HepG2 (cell line): ENCODE results near the gene KLHL35. TPM values are rescaled to one million over a fixed set of nuclear protein-coding genes. Genes with fewer than 3 reads are reported as not detected.

Experiments
- AKAP8 ChIP-seq: sonication (generic); formaldehyde crosslinking; IDR thresholded peaks from 2 replicates; pipeline ENCODE4 v1.5.1; 2020; ENCODE audit warnings: mild to moderate bottlenecking, missing genetic modification reagents
- ATAD3A ChIP-seq: sonication (generic); formaldehyde crosslinking; IDR thresholded peaks from 2 replicates; pipeline ENCODE4 v1.4.0; 2020; ENCODE audit warnings: missing genetic modification reagents
- HNRNPK ChIP-seq: fragments of 200-400 bp; formaldehyde crosslinking; IDR thresholded peaks from 2 replicates; pipeline ENCODE4 v1.6.1; 2018; ENCODE audit warnings: low read length, low read depth, moderate library complexity, mild to moderate bottlenecking; ENCODE audit not compliant: poor library complexity, severe bottlenecking
- HOXD1 ChIP-seq: sonication (generic); formaldehyde crosslinking; IDR thresholded peaks from 2 replicates; pipeline ENCODE4 v1.5.0; 2020; ENCODE audit warnings: missing genetic modification reagents
- KDM5A ChIP-seq: fragments of 200-600 bp; sonication (generic); IDR thresholded peaks from 2 replicates; pipeline ENCODE4 v1.7.0; 2018; ENCODE audit warnings: antibody characterized with exemption, mild to moderate bottlenecking, low read length, borderline replicate concordance
- MAF1 ChIP-seq: sonication (generic); formaldehyde crosslinking; IDR thresholded peaks from 2 replicates; pipeline ENCODE4 v1.5.0; 2020; ENCODE audit warnings: missing genetic modification reagents, borderline replicate concordance
- SMC3 ChIP-seq: IDR thresholded peaks from 2 replicates; pipeline ENCODE4 v1.6.1; 2011; ENCODE audit warnings: low read length, improper control_type of control experiment
- SPEN ChIP-seq: sonication (generic); formaldehyde crosslinking; IDR thresholded peaks from 2 replicates; pipeline ENCODE4 v1.5.1; 2020; ENCODE audit warnings: low read depth, mild to moderate bottlenecking, missing genetic modification reagents
- TBX3 ChIP-seq: fragments of 450-650 bp; IDR thresholded peaks from 2 replicates; pipeline ENCODE4 v1.6.1; 2017; ENCODE audit warnings: antibody characterized with exemption, mild to moderate bottlenecking, inconsistent platforms, borderline replicate concordance
- XBP1 ChIP-seq: sonication (generic); formaldehyde crosslinking; IDR thresholded peaks from 2 replicates; pipeline ENCODE4 v1.5.0; 2020; ENCODE audit warnings: missing genetic modification reagents
- ZFP1 ChIP-seq: IDR thresholded peaks from 2 replicates; pipeline ENCODE4 v1.6.1; 2016
- ZMYM2 ChIP-seq: sonication (generic); formaldehyde crosslinking; IDR thresholded peaks from 2 replicates; pipeline ENCODE4 v1.8.0; 2022; ENCODE audit warnings: mild to moderate bottlenecking, missing genetic modification reagents
- ZNF350 ChIP-seq: sonication (generic); formaldehyde crosslinking; IDR thresholded peaks from 2 replicates; pipeline ENCODE4 v1.4.0; 2020; ENCODE audit warnings: mild to moderate bottlenecking, low read depth, missing genetic modification reagents, borderline replicate concordance
- ZNF619 ChIP-seq: sonication (generic); formaldehyde crosslinking; IDR thresholded peaks from 2 replicates; pipeline ENCODE4 v1.4.0; 2020; ENCODE audit warnings: mild to moderate bottlenecking, missing genetic modification reagents
- ZNF674 ChIP-seq: sonication (generic); formaldehyde crosslinking; IDR thresholded peaks from 2 replicates; pipeline ENCODE4 v1.5.0; 2020; ENCODE audit warnings: low read depth, mild to moderate bottlenecking, missing genetic modification reagents
- ZNF678 ChIP-seq: sonication (generic); formaldehyde crosslinking; IDR thresholded peaks from 2 replicates; pipeline ENCODE4 v1.4.0; 2020; ENCODE audit warnings: mild to moderate bottlenecking, missing genetic modification reagents
- polyA plus RNA-seq, 8 experiments: library from polyadenylated mRNA; depleted of rRNA in 3 of 8; stranded (reverse) in 7 of 8; unstranded in 1 of 8; fragments of >200 nt; fragmentation: Illumina TruSeq in 4 of 8; extraction: Trizol in 4 of 8; gene quantifications; 2 replicates each; pipeline versions ENCODE4 v1.2.1 to v1.2.3, GENCODE V29; 2011 to 2016; ENCODE audit warnings: low read depth in 4 of 8, missing spikeins in 1 of 8, mixed read lengths in 1 of 8; ENCODE audit not compliant: insufficient read depth in 1 of 8
- total RNA-seq, 5 experiments: library from RNA; depleted of rRNA; stranded (reverse); fragments of >200 nt; fragmentation: Illumina TruSeq; extraction: Trizol; gene quantifications; 2 replicates each; pipeline ENCODE4 v1.2.3, GENCODE V29; 2016; ENCODE audit warnings: low read depth in 1 of 5
- TF ChIP-seq, protein P1 (sequence below): sonication (generic); formaldehyde crosslinking; IDR thresholded peaks from 2 replicates; pipeline ENCODE4 v1.4.0; 2020; ENCODE audit warnings: missing genetic modification reagents
- TF ChIP-seq, protein P2 (sequence below): IDR thresholded peaks from 2 replicates; pipeline ENCODE4 v1.6.1; 2012; ENCODE audit warnings: low read depth, low read length, improper control_type of control experiment
- TF ChIP-seq, protein P3 (sequence below): sonication (generic); formaldehyde crosslinking; IDR thresholded peaks from 2 replicates; pipeline ENCODE4 v1.8.1; 2023; ENCODE audit warnings: mild to moderate bottlenecking, inconsistent platforms, moderate library complexity, missing genetic modification reagents, borderline replicate concordance
- TF ChIP-seq, protein P4 (sequence below): sonication (generic); formaldehyde crosslinking; IDR thresholded peaks from 2 replicates; pipeline ENCODE4 v1.5.0; 2020; ENCODE audit warnings: missing genetic modification reagents
- TF ChIP-seq, protein P5 (sequence below): sonication (generic); formaldehyde crosslinking; IDR thresholded peaks from 2 replicates; pipeline ENCODE4 v1.9.0; 2021; ENCODE audit warnings: missing genetic modification reagents, mild to moderate bottlenecking, borderline replicate concordance

The KLHL35 gene
- total and polyA plus RNA-seq, 2 of the 13 experiments (the other 11 are each of a cell fraction or from before 2014, with no cell fraction given): not detected

DNA sequence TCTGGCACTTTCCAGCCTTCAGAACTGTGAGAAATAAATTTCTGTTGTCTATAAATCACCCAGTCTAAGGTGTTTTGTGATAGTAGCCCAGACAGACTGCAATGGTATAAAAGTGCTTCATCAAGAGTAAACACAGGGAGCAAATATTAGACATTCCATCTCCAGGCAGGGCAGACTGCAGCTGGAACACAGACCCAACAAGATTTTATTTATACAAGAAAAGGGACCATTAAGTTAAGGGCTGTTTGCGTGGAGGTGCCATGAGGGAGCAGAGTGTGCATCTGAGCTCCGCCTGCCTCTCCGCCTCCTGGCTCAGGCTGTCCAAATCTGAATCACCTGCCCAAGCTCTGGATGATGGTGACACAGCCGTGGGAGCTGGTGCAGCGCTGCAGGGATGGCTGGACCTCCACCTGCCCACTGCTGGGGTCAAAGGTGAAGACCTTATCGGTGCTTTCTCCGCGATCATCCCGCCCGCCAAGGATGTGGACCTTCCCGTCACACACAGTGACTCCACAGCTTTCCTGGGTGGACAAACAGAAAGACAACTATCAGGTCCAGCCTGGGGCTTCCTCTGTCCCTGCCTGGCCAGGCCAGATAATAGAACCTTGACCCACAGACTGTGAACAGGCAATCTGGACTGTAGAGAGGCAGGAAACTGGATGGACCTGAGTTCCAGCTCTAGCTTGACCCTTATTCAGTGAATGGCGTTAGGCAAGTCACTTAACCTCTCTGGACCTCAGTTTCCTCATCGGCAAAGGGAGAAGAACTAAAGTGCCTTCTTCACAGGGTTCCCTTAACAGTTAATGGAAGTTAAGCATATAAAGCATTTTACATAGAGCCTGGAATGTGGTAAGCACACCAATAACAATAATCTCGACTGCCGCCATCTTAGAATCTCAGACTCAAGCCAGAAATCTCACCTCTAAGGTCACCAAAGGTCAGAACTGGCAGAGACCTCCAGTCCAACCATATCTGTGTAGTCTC lies 10.5 kb downstream of the KLHL35 start (continued):
- TF ChIP-seq, protein P1, sequence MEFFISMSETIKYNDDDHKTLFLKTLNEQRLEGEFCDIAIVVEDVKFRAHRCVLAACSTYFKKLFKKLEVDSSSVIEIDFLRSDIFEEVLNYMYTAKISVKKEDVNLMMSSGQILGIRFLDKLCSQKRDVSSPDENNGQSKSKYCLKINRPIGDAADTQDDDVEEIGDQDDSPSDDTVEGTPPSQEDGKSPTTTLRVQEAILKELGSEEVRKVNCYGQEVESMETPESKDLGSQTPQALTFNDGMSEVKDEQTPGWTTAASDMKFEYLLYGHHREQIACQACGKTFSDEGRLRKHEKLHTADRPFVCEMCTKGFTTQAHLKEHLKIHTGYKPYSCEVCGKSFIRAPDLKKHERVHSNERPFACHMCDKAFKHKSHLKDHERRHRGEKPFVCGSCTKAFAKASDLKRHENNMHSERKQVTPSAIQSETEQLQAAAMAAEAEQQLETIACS: no peak
- TF ChIP-seq HOXD1 (CRISPR knock-in tag) (0 out of 2 replicates have a peak, but pooled peaks have one; percentile 52), ZNF350 (CRISPR knock-in tag) (peak; percentile 53; the same call in 1 of the 2 replicates), AKAP8 (no peak), ZNF619 (CRISPR knock-in tag) (no peak), HNRNPK (no peak), ZMYM2 (CRISPR knock-in tag) (no peak), MAF1 (CRISPR knock-in tag) (no peak), ATAD3A (CRISPR knock-in tag) (no peak), ZNF674 (CRISPR knock-in tag) (no peak), SPEN (CRISPR knock-in tag) (no peak), XBP1 (CRISPR knock-in tag) (no peak), TBX3 (peak; percentile 23; the same call in 1 of the 2 replicates), ZFP1 (CRISPR knock-in tag) (peak; percentile 99), SMC3 (no peak), ZNF678 (no peak), KDM5A (no peak)
- TF ChIP-seq, protein P2, sequence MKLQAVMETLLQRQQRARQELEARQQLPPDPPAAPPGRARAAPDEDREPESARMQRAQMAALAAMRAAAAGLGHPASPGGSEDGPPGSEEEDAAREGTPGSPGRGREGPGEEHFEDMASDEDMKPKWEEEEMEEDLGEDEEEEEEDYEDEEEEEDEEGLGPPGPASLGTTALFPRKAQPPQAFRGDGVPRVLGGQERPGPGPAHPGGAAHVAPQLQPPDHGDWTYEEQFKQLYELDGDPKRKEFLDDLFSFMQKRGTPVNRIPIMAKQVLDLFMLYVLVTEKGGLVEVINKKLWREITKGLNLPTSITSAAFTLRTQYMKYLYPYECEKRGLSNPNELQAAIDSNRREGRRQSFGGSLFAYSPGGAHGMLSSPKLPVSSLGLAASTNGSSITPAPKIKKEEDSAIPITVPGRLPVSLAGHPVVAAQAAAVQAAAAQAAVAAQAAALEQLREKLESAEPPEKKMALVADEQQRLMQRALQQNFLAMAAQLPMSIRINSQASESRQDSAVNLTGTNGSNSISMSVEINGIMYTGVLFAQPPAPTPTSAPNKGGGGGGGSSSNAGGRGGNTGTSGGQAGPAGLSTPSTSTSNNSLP: peak; percentile 81
- TF ChIP-seq, protein P3, sequence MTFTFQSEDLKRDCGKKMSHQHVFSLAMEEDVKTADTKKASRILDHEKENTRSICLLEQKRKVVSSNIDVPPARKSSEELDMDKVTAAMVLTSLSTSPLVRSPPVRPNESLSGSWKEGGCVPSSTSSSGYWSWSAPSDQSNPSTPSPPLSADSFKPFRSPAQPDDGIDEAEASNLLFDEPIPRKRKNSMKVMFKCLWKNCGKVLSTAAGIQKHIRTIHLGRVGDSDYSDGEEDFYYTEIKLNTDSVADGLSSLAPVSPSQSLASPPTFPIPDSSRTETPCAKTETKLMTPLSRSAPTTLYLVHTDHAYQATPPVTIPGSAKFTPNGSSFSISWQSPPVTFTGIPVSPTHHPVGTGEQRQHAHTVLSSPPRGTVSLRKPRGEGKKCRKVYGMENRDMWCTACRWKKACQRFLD (CRISPR knock-in tag): no peak
- TF ChIP-seq, protein P4, sequence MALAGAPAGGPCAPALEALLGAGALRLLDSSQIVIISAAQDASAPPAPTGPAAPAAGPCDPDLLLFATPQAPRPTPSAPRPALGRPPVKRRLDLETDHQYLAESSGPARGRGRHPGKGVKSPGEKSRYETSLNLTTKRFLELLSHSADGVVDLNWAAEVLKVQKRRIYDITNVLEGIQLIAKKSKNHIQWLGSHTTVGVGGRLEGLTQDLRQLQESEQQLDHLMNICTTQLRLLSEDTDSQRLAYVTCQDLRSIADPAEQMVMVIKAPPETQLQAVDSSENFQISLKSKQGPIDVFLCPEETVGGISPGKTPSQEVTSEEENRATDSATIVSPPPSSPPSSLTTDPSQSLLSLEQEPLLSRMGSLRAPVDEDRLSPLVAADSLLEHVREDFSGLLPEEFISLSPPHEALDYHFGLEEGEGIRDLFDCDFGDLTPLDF (CRISPR knock-in tag): no peak
- TF ChIP-seq, protein P5, sequence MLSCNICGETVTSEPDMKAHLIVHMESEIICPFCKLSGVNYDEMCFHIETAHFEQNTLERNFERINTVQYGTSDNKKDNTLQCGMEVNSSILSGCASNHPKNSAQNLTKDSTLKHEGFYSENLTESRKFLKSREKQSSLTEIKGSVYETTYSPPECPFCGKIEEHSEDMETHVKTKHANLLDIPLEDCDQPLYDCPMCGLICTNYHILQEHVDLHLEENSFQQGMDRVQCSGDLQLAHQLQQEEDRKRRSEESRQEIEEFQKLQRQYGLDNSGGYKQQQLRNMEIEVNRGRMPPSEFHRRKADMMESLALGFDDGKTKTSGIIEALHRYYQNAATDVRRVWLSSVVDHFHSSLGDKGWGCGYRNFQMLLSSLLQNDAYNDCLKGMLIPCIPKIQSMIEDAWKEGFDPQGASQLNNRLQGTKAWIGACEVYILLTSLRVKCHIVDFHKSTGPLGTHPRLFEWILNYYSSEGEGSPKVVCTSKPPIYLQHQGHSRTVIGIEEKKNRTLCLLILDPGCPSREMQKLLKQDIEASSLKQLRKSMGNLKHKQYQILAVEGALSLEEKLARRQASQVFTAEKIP (CRISPR knock-in tag): no peak
